Lower lobe of right lung (tissue), 2 donors: ENCODE measurements around the gene TNFRSF1A. TPM values are rescaled to one million over a fixed set of nuclear protein-coding genes. Genes with fewer than 3 reads are reported as not detected.

Source experiments
- ATAC-seq, 2 donors: fragments of 200-7000 bp; cut with Tn5 transposase; one replicate each; pipeline ENCODE4 v1.9.1; 2020 to 2022; ENCODE audit warnings: mild to moderate bottlenecking in 2 of 2, moderate library complexity in 2 of 2
- DNase-seq: peaks from one replicate; pipeline ENCODE4 v3.0.0-alpha.2; 2020
- H3K27ac ChIP-seq: fragments of 200-600 bp; one replicate; pipeline ENCODE4 v1.8.0; 2022
- H3K27me3 ChIP-seq: fragments of 200-600 bp; one replicate; pipeline ENCODE4 v1.8.0; 2022; ENCODE audit warnings: low read depth
- H3K36me3 ChIP-seq: fragments of 200-600 bp; one replicate; pipeline ENCODE4 v1.8.0; 2022; ENCODE audit warnings: mild to moderate bottlenecking
- H3K4me1 ChIP-seq: fragments of 200-600 bp; one replicate; pipeline ENCODE4 v1.8.0; 2022
- H3K4me3 ChIP-seq: fragments of 200-600 bp; one replicate; pipeline ENCODE4 v1.8.0; 2022; ENCODE audit warnings: mild to moderate bottlenecking
- H3K9me3 ChIP-seq: fragments of 200-600 bp; one replicate; pipeline ENCODE4 v1.8.0; 2022
- intact Hi-C: fragments of 100-400 bp; cut with DNase I; formaldehyde crosslinking; loops from one replicate; pipeline ENCODE4 v1.11.0; 2022
- total RNA-seq: library from RNA; stranded (reverse); fragmentation: NEBNext Ultra II Directional; extraction: Animal tissue kit (Norgen Biotek cat#: 25700); gene quantifications from one replicate; pipeline ENCODE4 v1.2.1, GENCODE V29; 2021
- TF ChIP-seq, protein P1 (sequence below): fragments of 200-600 bp; IDR thresholded peaks from one replicate; pipeline ENCODE4 v1.8.0; 2022; ENCODE audit warnings: antibody characterized with exemption, mild to moderate bottlenecking
- donor health status: DM: no; HTN: yes; CAD: no; lungs with severe emphysema.

TNFRSF1A gene
- total RNA-seq, 1 donor from 2014 or later = 165 TPM

DNA sequence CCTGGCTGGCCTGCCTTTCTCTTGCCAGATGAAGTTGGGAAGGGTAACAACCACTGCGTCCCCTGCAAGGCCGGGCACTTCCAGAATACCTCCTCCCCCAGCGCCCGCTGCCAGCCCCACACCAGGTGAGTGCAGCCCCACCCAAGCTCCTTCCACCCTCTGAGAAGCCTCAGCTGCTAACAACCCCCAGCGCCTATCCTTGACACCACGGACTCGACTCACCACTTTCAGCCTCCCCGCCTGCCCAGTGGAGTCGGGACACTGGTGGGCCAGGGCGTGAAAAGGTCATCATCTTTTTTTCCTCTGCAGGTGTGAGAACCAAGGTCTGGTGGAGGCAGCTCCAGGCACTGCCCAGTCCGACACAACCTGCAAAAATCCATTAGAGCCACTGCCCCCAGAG, 44.2 kb upstream of the TNFRSF1A start:
- H3K27ac ChIP-seq = no peak overlapping the region
- TF ChIP-seq, protein P1, sequence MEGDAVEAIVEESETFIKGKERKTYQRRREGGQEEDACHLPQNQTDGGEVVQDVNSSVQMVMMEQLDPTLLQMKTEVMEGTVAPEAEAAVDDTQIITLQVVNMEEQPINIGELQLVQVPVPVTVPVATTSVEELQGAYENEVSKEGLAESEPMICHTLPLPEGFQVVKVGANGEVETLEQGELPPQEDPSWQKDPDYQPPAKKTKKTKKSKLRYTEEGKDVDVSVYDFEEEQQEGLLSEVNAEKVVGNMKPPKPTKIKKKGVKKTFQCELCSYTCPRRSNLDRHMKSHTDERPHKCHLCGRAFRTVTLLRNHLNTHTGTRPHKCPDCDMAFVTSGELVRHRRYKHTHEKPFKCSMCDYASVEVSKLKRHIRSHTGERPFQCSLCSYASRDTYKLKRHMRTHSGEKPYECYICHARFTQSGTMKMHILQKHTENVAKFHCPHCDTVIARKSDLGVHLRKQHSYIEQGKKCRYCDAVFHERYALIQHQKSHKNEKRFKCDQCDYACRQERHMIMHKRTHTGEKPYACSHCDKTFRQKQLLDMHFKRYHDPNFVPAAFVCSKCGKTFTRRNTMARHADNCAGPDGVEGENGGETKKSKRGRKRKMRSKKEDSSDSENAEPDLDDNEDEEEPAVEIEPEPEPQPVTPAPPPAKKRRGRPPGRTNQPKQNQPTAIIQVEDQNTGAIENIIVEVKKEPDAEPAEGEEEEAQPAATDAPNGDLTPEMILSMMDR = no peak
- H3K27me3 ChIP-seq = no peaks in the 10 kb centered on the region
- H3K36me3 ChIP-seq = peaks cover 57% of the 10 kb centered on the region
- intact Hi-C loops = no loop called here
- ATAC-seq (no peak), DNase-seq (no peak)
- peaks cover 37% of the 10 kb centered on the region for H3K4me1 ChIP-seq
- H3K9me3 ChIP-seq = no peaks in the 10 kb centered on the region
- peak overlapping the region; percentile 7 for H3K4me3 ChIP-seq

DNA sequence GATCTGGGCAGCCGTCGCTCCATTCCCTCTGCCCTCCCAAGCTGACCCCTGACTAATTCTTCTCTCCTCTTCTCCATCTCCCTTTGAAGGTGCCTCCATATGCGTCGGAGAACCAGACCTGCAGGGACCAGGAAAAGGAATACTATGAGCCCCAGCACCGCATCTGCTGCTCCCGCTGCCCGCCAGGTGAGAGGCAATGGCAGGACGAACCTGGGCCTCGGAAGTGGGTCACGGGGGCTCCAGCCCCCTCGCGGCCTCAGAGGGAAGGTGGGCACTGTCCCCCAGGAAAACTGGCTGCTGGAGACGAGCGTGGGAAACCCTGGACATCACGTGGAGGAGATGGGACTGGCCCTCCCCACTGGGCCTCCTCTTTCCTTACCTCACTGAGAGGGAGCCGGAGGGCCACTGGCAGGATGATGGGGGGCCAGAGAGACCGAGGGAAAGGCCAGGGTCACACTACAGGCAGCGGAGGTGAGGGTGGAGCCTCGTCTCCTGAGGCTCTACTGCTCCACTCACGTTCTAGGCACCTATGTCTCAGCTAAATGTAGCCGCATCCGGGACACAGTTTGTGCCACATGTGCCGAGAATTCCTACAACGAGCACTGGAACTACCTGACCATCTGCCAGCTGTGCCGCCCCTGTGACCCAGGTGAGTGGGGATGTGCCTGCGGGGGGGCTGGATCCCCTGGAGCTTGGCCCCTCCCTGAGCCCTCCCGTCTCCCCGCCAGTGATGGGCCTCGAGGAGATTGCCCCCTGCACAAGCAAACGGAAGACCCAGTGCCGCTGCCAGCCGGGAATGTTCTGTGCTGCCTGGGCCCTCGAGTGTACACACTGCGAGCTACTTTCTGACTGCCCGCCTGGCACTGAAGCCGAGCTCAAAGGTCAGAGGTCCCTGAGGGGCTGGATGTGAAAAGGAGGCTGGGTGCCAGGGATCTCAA, 42.9 kb upstream of the TNFRSF1A start:
- TF ChIP-seq, protein P1 = no peak
- intact Hi-C loops = no loop called here
- ATAC-seq (peak; percentile 9 to 23), DNase-seq (no peak)
- peak overlapping the region; percentile 93 for H3K4me3 ChIP-seq
- peaks cover 50% of the 10 kb centered on the region for H3K4me1 ChIP-seq
- H3K27me3 ChIP-seq = no peaks in the 10 kb centered on the region
- H3K36me3 ChIP-seq = peaks cover 44% of the 10 kb centered on the region
- H3K27ac ChIP-seq = peak overlapping the region; percentile 93
- H3K9me3 ChIP-seq = no peaks in the 10 kb centered on the region

DNA sequence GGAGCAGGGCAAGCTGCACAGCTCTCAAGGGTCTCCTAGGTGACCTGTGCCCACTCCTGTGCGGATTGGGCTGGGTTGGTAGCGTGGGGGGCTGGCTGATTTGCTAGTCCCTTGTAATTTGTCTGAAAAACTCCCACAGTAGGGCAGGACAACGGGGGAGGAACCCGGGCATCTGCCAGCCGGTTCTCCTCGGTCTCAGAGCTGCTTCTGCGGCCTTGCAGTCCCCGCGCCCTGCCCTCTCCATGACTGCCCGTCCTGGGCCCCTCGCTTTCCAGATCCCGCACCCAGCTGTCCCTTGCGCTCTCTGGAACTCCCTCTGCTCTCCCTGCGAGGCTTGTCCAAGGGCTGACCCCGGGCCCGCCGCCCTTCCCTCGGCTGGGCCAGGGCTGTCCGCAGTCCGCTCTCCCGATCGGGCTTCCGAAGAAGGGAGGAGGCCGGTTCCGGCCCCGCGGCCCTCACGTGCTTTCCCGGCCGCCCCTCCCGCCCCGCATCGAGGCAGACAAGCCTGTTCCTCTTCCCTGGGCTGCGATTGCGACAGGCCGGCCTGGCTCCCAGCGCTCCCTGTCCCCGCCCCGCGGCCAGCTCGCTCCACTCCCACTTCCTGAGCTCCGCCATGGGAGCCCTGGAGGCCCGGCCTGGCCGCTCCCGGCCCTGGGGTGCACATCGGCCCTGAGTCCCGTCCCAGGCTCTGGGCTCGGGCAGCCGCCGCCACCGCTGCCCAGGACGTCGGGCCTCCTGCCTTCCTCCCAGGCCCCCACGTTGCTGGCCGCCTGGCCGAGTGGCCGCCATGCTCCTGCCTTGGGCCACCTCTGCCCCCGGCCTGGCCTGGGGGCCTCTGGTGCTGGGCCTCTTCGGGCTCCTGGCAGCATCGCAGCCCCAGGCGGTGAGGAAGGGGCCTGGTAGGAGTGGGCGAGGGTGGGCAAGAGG, 42.0 kb upstream of the TNFRSF1A start, which contains the start of gene LTBR:
Gene LTBR, plus strand, starts transcription at position 591 of the 927 bp plus-strand sequence. Its CDS starts 197 bp downstream, at position 788.
- Histone ChIP-seq H3K9me3 (no peaks in the 10 kb centered on the region), H3K27me3 (no peaks in the 10 kb centered on the region), H3K27ac (peak within 1 kb of the TSS; percentile 93), H3K4me3 (peak within 1 kb of the TSS; percentile 93), H3K4me1 (peaks cover 59% of the 10 kb centered on the region), H3K36me3 (peaks cover 35% of the 10 kb centered on the region)
- intact Hi-C loops = no loop called here
- DNase-seq (peak; percentile 98), ATAC-seq (peak; percentile 97 to 98)
- TF ChIP-seq, protein P1 = peak; percentile 14

DNA sequence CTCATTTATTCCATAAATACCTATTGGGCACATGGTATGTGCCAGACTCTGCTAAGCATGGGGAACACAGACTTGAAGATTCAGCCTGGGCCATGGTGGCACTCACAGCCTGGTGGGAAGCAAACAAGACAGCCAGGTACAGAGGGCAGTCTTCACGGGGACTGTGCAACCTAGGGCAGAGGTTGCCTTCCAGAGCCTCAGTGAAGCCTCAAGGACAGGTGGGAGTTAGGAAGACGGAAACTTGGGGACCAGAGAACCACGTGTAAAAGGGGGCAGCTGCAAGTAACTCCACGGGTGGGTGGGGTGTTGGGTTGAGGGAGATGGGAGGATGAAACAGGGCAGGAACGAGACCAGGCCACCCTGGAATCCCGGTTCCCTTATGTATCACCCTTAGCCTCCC, 41.1 kb upstream of the TNFRSF1A start:
- Histone ChIP-seq H3K36me3 (peaks cover 26% of the 10 kb centered on the region), H3K27me3 (no peaks in the 10 kb centered on the region), H3K27ac (peak overlapping the region; percentile 93), H3K4me3 (peak overlapping the region; percentile 93), H3K9me3 (no peaks in the 10 kb centered on the region), H3K4me1 (peaks cover 68% of the 10 kb centered on the region)
- TF ChIP-seq, protein P1 = no peak
- DNase-seq (no peak), ATAC-seq (no peak)
- intact Hi-C loops = no loop called here

DNA sequence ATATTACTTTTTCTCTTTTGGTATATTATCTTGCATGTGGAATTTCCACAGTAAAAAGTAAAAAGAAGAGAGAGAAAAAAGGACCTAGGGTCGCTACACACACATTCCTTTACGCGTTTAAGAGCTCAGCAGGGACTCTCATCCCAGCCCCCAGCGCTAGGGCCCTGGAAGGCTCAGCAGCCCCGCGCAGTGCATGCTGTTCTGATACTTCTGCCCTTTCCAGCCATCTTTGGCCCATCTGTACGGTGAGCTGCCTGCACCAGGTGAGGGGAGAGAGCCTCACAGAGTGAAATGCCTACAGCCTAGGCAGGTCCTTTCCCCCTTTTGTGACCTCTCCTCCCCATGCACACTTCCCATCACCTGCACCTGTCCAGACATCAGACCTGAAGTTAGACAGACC, 40.5 kb upstream of the TNFRSF1A start:
- intact Hi-C loops = no loop called here
- Histone ChIP-seq H3K9me3 (no peaks in the 10 kb centered on the region), H3K4me1 (peaks cover 74% of the 10 kb centered on the region), H3K4me3 (no peak overlapping the region), H3K36me3 (peaks cover 21% of the 10 kb centered on the region), H3K27me3 (no peaks in the 10 kb centered on the region), H3K27ac (no peak overlapping the region)
- no peak for ATAC-seq
- no peak for DNase-seq
- TF ChIP-seq, protein P1 = no peak
